Gastroesophageal sphincter (tissue), 3 donors: ENCODE data around the gene PKIG.

Experiments
- EP300 ChIP-seq: sonication (generic); formaldehyde crosslinking; IDR thresholded peaks from one replicate; pipeline ENCODE4 v1.6.1; 2017; ENCODE audit warnings: antibody characterized with exemption, mild to moderate bottlenecking
- POLR2A ChIP-seq, 2 donors: fragments of 450-650 bp; IDR thresholded peaks; one replicate each; pipeline ENCODE4 v1.6.1; 2017; ENCODE audit warnings: antibody characterized with exemption in 2 of 2, mild to moderate bottlenecking in 2 of 2, moderate library complexity in 1 of 2
- POLR2AphosphoS5 ChIP-seq: sonication (generic); formaldehyde crosslinking; IDR thresholded peaks from one replicate; pipeline ENCODE4 v1.6.1; 2017; ENCODE audit warnings: antibody characterized with exemption
- TF ChIP-seq, protein P1 (sequence below), 4 experiments: fragments of 200-600 bp in 2 of 4; fragments of 450-650 bp in 2 of 4; sonication (generic) in 1 of 4; IDR thresholded peaks; one replicate each; pipeline ENCODE4 v1.5.1; 2017 to 2019; ENCODE audit warnings: antibody characterized with exemption in 4 of 4, mild to moderate bottlenecking in 2 of 4, moderate library complexity in 2 of 4

- TF ChIP-seq, protein P1, sequence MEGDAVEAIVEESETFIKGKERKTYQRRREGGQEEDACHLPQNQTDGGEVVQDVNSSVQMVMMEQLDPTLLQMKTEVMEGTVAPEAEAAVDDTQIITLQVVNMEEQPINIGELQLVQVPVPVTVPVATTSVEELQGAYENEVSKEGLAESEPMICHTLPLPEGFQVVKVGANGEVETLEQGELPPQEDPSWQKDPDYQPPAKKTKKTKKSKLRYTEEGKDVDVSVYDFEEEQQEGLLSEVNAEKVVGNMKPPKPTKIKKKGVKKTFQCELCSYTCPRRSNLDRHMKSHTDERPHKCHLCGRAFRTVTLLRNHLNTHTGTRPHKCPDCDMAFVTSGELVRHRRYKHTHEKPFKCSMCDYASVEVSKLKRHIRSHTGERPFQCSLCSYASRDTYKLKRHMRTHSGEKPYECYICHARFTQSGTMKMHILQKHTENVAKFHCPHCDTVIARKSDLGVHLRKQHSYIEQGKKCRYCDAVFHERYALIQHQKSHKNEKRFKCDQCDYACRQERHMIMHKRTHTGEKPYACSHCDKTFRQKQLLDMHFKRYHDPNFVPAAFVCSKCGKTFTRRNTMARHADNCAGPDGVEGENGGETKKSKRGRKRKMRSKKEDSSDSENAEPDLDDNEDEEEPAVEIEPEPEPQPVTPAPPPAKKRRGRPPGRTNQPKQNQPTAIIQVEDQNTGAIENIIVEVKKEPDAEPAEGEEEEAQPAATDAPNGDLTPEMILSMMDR (IDR thresholded peaks at IDR 0.05): no peak
- TF ChIP-seq EP300 (no peak), POLR2AphosphoS5 (no peak), POLR2A (IDR thresholded peaks at IDR 0.05) (no peak)
Observed at GRCh38 chr20:44552050-44552449, 30.3 kb upstream of the PKIG start.
